Measurements from ENCODE around the gene PPM1G.

DNA sequence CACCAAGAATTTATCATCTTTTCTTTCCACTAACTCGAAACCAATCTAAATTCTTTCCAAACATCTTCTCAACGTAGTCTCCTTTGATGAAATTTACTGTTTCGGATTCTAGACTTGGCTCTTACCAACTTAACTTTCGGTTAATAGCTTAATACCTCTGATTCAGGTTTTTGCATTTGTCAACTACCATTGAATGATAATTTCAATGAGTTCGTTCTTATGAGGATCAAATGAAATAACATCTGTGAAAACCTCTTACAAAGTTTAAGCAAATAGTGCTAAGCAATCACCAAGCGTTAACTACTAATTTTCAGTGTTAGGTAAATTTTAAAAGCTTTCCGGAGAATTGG, 18.4 kb upstream of the PPM1G start:
- TF ChIP-seq, protein P1, sequence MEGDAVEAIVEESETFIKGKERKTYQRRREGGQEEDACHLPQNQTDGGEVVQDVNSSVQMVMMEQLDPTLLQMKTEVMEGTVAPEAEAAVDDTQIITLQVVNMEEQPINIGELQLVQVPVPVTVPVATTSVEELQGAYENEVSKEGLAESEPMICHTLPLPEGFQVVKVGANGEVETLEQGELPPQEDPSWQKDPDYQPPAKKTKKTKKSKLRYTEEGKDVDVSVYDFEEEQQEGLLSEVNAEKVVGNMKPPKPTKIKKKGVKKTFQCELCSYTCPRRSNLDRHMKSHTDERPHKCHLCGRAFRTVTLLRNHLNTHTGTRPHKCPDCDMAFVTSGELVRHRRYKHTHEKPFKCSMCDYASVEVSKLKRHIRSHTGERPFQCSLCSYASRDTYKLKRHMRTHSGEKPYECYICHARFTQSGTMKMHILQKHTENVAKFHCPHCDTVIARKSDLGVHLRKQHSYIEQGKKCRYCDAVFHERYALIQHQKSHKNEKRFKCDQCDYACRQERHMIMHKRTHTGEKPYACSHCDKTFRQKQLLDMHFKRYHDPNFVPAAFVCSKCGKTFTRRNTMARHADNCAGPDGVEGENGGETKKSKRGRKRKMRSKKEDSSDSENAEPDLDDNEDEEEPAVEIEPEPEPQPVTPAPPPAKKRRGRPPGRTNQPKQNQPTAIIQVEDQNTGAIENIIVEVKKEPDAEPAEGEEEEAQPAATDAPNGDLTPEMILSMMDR (IDR thresholded peaks at IDR 0.05) = no peak
- TF ChIP-seq POLR2A (IDR thresholded peaks at IDR 0.05) = no peak
